DND-41 (cell line): ENCODE data around the gene CFAP92.

Experiments used
- ATAC-seq: fragments of 200-7000 bp; cut with Tn5 transposase; 3 replicates; pipeline ENCODE4 v1.9.1; 2021; ENCODE audit warnings: low read depth; ENCODE audit not compliant: insufficient read depth
- DNase-seq: peaks from one replicate; pipeline ENCODE4 v3.0.0-alpha.2; 2020
- H2AFZ ChIP-seq: 2 replicates; pipeline ENCODE4 v1.6.0; 2012; ENCODE audit warnings: low read depth, low read length
- H3K27ac ChIP-seq: 2 replicates; pipeline ENCODE4 v1.5.1; 2012; ENCODE audit warnings: low read length, inconsistent platforms
- H3K27me3 ChIP-seq: fragments of 200-600 bp; sonication (generic); 2 replicates; pipeline ENCODE4 v1.6.0; 2012; ENCODE audit warnings: low read length, mild to moderate bottlenecking, inconsistent platforms; ENCODE audit not compliant: insufficient read depth, poor library complexity
- H3K36me3 ChIP-seq: 2 replicates; pipeline ENCODE4 v1.5.1; 2012; ENCODE audit warnings: low read length, inconsistent platforms; ENCODE audit not compliant: insufficient read depth
- H3K4me1 ChIP-seq: 2 replicates; pipeline ENCODE4 v1.5.1; 2012; ENCODE audit warnings: mild to moderate bottlenecking, low read length; ENCODE audit not compliant: insufficient read depth
- H3K4me2 ChIP-seq: 2 replicates; pipeline ENCODE4 v1.6.0; 2012; ENCODE audit warnings: mild to moderate bottlenecking, moderate library complexity, low read length, inconsistent platforms; ENCODE audit not compliant: insufficient read depth
- H3K4me3 ChIP-seq, 2 experiments: fragments of 200-600 bp in 1 of 2; shearing (Covaris generic) in 1 of 2; 2 replicates each; pipeline ENCODE4 v1.5.1; 2012 to 2016; ENCODE audit warnings: inconsistent platforms in 2 of 2, low read length in 2 of 2, mild to moderate bottlenecking in 2 of 2, low read depth in 1 of 2, moderate library complexity in 1 of 2
- H3K79me2 ChIP-seq: 2 replicates; pipeline ENCODE4 v1.6.0; 2012; ENCODE audit warnings: low read length, inconsistent platforms; ENCODE audit not compliant: insufficient read depth
- H3K9ac ChIP-seq: 2 replicates; pipeline ENCODE4 v1.6.0; 2012; ENCODE audit warnings: low read depth, mild to moderate bottlenecking, inconsistent platforms, low read length, moderate library complexity
- H3K9me3 ChIP-seq: 2 replicates; pipeline ENCODE4 v1.5.1; 2012; ENCODE audit warnings: low read length, moderate library complexity, mild to moderate bottlenecking, inconsistent platforms; ENCODE audit not compliant: insufficient read depth, severe bottlenecking
- H4K20me1 ChIP-seq: 2 replicates; pipeline ENCODE4 v1.6.0; 2012; ENCODE audit warnings: low read length; ENCODE audit not compliant: insufficient read depth
- CTCF ChIP-seq: IDR thresholded peaks from 2 replicates; pipeline ENCODE4 v1.5.1; 2012; ENCODE audit warnings: borderline replicate concordance, low read length, moderate library complexity, mild to moderate bottlenecking; ENCODE audit not compliant: poor library complexity, severe bottlenecking; ENCODE audit errors: extremely low read depth
- EZH2 ChIP-seq: IDR thresholded peaks from 3 replicates; pipeline ENCODE4 v1.6.1; 2012; ENCODE audit warnings: borderline replicate concordance, low read depth, mild to moderate bottlenecking, moderate library complexity, low read length, inconsistent platforms; ENCODE audit not compliant: severe bottlenecking

CFAP92 gene

GRCh38 chr3:128998561-128998960, 4.7 kb upstream of the CFAP92 start:
- peaks cover 69% of the 10 kb centered on the region for H3K4me1 ChIP-seq
- H3K79me2 ChIP-seq, result no peaks in the 10 kb centered on the region
- H3K4me3 ChIP-seq, result peak overlapping the region in 1 of 2 experiments; percentile 26; a peak in 2 of 4 replicates
- H3K27ac ChIP-seq, result peak overlapping the region; percentile 89
- H3K9me3 ChIP-seq, result no peaks in the 10 kb centered on the region
- peak; percentile 78 for ATAC-seq
- H4K20me1 ChIP-seq, result no peaks in the 10 kb centered on the region
- H2AFZ ChIP-seq, result peak overlapping the region; percentile 37
- no peaks in the 10 kb centered on the region for H3K36me3 ChIP-seq
- peak; percentile 13 for TF ChIP-seq CTCF
- TF ChIP-seq EZH2, result no peak
- peak overlapping the region; percentile 54 for H3K9ac ChIP-seq
- peak; percentile 80 for DNase-seq
- H3K27me3 ChIP-seq, result no peaks in the 10 kb centered on the region
- peak overlapping the region; percentile 46 for H3K4me2 ChIP-seq

GRCh38 chr3:128997486-128998133, 3.7 kb upstream of the CFAP92 start:
- no peak overlapping the region for H3K9ac ChIP-seq
- DNase-seq (no peak), ATAC-seq (no peak)
- H3K4me3 ChIP-seq, result no peak overlapping the region
- no peaks in the 10 kb centered on the region for H4K20me1 ChIP-seq
- H3K4me1 ChIP-seq, result peaks cover 71% of the 10 kb centered on the region
- H3K36me3 ChIP-seq, result no peaks in the 10 kb centered on the region
- no peak overlapping the region for H2AFZ ChIP-seq
- peak overlapping the region; percentile 46 for H3K4me2 ChIP-seq
- TF ChIP-seq EZH2, result no peak
- TF ChIP-seq CTCF, result no peak
- H3K79me2 ChIP-seq, result no peaks in the 10 kb centered on the region
- H3K9me3 ChIP-seq, result no peaks in the 10 kb centered on the region
- H3K27ac ChIP-seq, result peak overlapping the region; percentile 89
- no peaks in the 10 kb centered on the region for H3K27me3 ChIP-seq

GRCh38 chr3:128996726-128997125, 2.9 kb upstream of the CFAP92 start:
- DNase-seq (no peak), ATAC-seq (no peak)
- no peak overlapping the region for H2AFZ ChIP-seq
- no peaks in the 10 kb centered on the region for H3K79me2 ChIP-seq
- no peak overlapping the region for H3K4me3 ChIP-seq
- H3K4me1 ChIP-seq, result peaks cover 71% of the 10 kb centered on the region
- H4K20me1 ChIP-seq, result no peaks in the 10 kb centered on the region
- TF ChIP-seq EZH2 (no peak), CTCF (no peak)
- no peaks in the 10 kb centered on the region for H3K36me3 ChIP-seq
- no peak overlapping the region for H3K9ac ChIP-seq
- H3K27me3 ChIP-seq, result no peaks in the 10 kb centered on the region
- H3K9me3 ChIP-seq, result no peaks in the 10 kb centered on the region
- no peak overlapping the region for H3K4me2 ChIP-seq
- H3K27ac ChIP-seq, result peak overlapping the region; percentile 23; the same call in 1 of the 2 replicates
